ENCODE results near the gene SULT2B1. TPM values are rescaled to one million over a fixed set of nuclear protein-coding genes. Genes with fewer than 3 reads are reported as not detected.

Gene SULT2B1
- polyA plus RNA-seq (2013, experiment 1 of 2), result 0.83 TPM
- polyA plus RNA-seq (2013, experiment 2 of 2), result 0.70 TPM

GRCh38 chr19:48551437-48552302 is at the start of gene SULT2B1:
SULT2B1 (plus strand) TSS chr19:48552172; CDS start chr19:48552253, 81 bp downstream.
- Histone ChIP-seq H3K14ac (ENCODE audit: low read length in 2 of 2) (peak within 1 kb of the TSS in 1 of 2 experiments; percentile 58), H2BK5ac (ENCODE audit: low read depth, low read length, poor library complexity, severe bottlenecking) (no peak within 1 kb of the TSS), H2BK15ac (ENCODE audit: low read depth, poor library complexity, severe bottlenecking) (peak within 1 kb of the TSS; percentile 0), H3K18ac (ENCODE audit: low read depth in 1 of 2, low read length in 2 of 2) (peak within 1 kb of the TSS in 1 of 2 experiments; percentile 67), H3K79me1 (replicated peaks; ENCODE audit: low read length, poor library complexity, severe bottlenecking) (no peaks in the 10 kb centered on the region), H3K27ac (ENCODE audit: low read length, poor library complexity, severe bottlenecking) (no peak within 1 kb of the TSS), H3K9ac (ENCODE audit: low read length) (no peak within 1 kb of the TSS), H4K91ac (ENCODE audit: low read length) (peak within 1 kb of the TSS; percentile 47), H3K23ac (ENCODE audit: low read length in 2 of 2) (no peak within 1 kb of the TSS), H3K36me3 (ENCODE audit: control insufficient read depth in 1 of 2, insufficient read depth in 2 of 2, low read depth in 1 of 2, low read length in 2 of 2) (no peaks in the 10 kb centered on the region), H2BK12ac (ENCODE audit: low read length in 2 of 2) (peak within 1 kb of the TSS; percentile 28 to 50), H3K4ac (ENCODE audit: low read depth in 1 of 2, low read length in 2 of 2) (peak within 1 kb of the TSS in 1 of 2 experiments; percentile 6), H4K8ac (ENCODE audit: low read length) (peak within 1 kb of the TSS; percentile 7), H3K4me3 (ENCODE audit: insufficient read depth in 1 of 2, low read depth in 1 of 2, low read length in 2 of 2) (no peak within 1 kb of the TSS), H2BK120ac (ENCODE audit: low read depth, low read length) (no peak within 1 kb of the TSS), H2AK5ac (ENCODE audit: low read length, severe bottlenecking) (peak within 1 kb of the TSS; percentile 49), H3K4me1 (ENCODE audit: control insufficient read depth, insufficient read depth, low read depth, low read length) (peaks cover 25% of the 10 kb centered on the region), H3K4me2 (ENCODE audit: low read length, poor library complexity, severe bottlenecking) (no peak within 1 kb of the TSS), H2AFZ (ENCODE audit: low read depth, low read length) (no peak within 1 kb of the TSS), H3K9me3 (ENCODE audit: control insufficient read depth, low read length) (no peaks in the 10 kb centered on the region), H3K27me3 (ENCODE audit: control insufficient read depth in 1 of 2, insufficient read depth in 1 of 2, low read length in 2 of 2) (peaks cover 5 to 25% of the 10 kb centered on the region in 2 experiments)
- no peak for DNase-seq
- 90% methylated on average over 30 of the region's 36 CpGs for WGBS

- Histone ChIP-seq H3K4me3 (ENCODE audit: insufficient read depth in 1 of 2, low read depth in 1 of 2, low read length in 2 of 2) (no peak overlapping the region), H3K9me3 (ENCODE audit: control insufficient read depth, low read length) (no peaks in the 10 kb centered on the region), H4K91ac (ENCODE audit: low read length) (no peak overlapping the region), H3K9ac (ENCODE audit: low read length) (no peak overlapping the region), H3K4ac (ENCODE audit: low read depth in 1 of 2, low read length in 2 of 2) (no peak overlapping the region), H3K27me3 (ENCODE audit: control insufficient read depth in 1 of 2, insufficient read depth in 1 of 2, low read length in 2 of 2) (peaks cover 21 to 36% of the 10 kb centered on the region in 2 experiments), H2BK15ac (ENCODE audit: low read depth, poor library complexity, severe bottlenecking) (no peak overlapping the region), H2BK120ac (ENCODE audit: low read depth, low read length) (no peak overlapping the region), H2AK5ac (ENCODE audit: low read length, severe bottlenecking) (no peak overlapping the region), H2BK12ac (ENCODE audit: low read length in 2 of 2) (no peak overlapping the region), H3K79me1 (replicated peaks; ENCODE audit: low read length, poor library complexity, severe bottlenecking) (no peaks in the 10 kb centered on the region), H3K23ac (ENCODE audit: low read length in 2 of 2) (no peak overlapping the region), H3K36me3 (ENCODE audit: control insufficient read depth in 1 of 2, insufficient read depth in 2 of 2, low read depth in 1 of 2, low read length in 2 of 2) (no peaks in the 10 kb centered on the region), H3K4me2 (ENCODE audit: low read length, poor library complexity, severe bottlenecking) (no peak overlapping the region), H3K14ac (ENCODE audit: low read length in 2 of 2) (peak overlapping the region in 1 of 2 experiments; percentile 19), H3K18ac (ENCODE audit: low read depth in 1 of 2, low read length in 2 of 2) (peak overlapping the region in 1 of 2 experiments; percentile 11), H2BK5ac (ENCODE audit: low read depth, low read length, poor library complexity, severe bottlenecking) (no peak overlapping the region), H4K8ac (ENCODE audit: low read length) (peak overlapping the region; percentile 45), H3K27ac (ENCODE audit: low read length, poor library complexity, severe bottlenecking) (no peak overlapping the region), H2AFZ (ENCODE audit: low read depth, low read length) (no peak overlapping the region), H3K4me1 (ENCODE audit: control insufficient read depth, insufficient read depth, low read depth, low read length) (peaks cover 14% of the 10 kb centered on the region)
- 28% methylated on average over 24 of the region's 27 CpGs for WGBS
- DNase-seq, result no peak
Observed at GRCh38 chr19:48502350-48503018, 49.5 kb upstream of the SULT2B1 start.

DNA sequence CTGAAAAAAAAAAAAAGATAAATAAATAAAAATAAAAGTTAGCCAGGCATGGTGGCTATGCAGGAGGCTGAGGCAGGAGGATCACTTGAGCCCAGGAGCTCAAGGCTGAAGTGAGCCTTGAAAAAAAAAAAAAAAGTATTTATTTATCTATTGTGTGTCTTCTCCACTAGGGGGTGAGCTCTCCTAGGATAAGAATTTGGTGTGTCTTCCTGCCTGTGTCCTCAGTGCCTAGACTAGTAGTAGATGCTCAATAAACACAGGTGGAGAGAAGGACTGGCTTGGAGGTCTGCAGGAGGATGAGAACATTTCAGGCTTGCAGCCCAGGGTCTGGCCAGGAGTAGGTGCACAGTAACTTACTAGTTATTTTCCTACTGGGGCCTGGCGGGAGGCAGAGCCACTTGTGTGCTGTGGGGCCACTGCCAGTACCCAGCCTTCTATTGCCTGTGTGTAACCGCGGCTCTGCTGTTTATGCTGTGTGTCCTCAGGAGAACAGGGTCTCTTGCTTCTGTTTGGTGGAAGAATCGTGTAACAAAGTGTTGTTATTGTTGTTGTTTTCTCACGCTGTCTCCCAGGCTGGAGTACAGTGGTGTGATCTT is 45.7 kb upstream of the SULT2B1 start:
- H2AK5ac ChIP-seq (ENCODE audit: low read length, severe bottlenecking), result no peak overlapping the region
- H3K4ac ChIP-seq (ENCODE audit: low read depth in 1 of 2, low read length in 2 of 2), result no peak overlapping the region
- H3K4me3 ChIP-seq (ENCODE audit: insufficient read depth in 1 of 2, low read depth in 1 of 2, low read length in 2 of 2), result no peak overlapping the region
- no peaks in the 10 kb centered on the region for H3K36me3 ChIP-seq (ENCODE audit: control insufficient read depth in 1 of 2, insufficient read depth in 2 of 2, low read depth in 1 of 2, low read length in 2 of 2)
- H3K27ac ChIP-seq (ENCODE audit: low read length, poor library complexity, severe bottlenecking), result no peak overlapping the region
- H3K14ac ChIP-seq (ENCODE audit: low read length in 2 of 2), result no peak overlapping the region
- DNase-seq, result peak; percentile 62
- H3K79me1 ChIP-seq (replicated peaks; ENCODE audit: low read length, poor library complexity, severe bottlenecking), result no peaks in the 10 kb centered on the region
- no peak overlapping the region for H2BK120ac ChIP-seq (ENCODE audit: low read depth, low read length)
- no peak overlapping the region for H3K23ac ChIP-seq (ENCODE audit: low read length in 2 of 2)
- H4K8ac ChIP-seq (ENCODE audit: low read length), result no peak overlapping the region
- no peak overlapping the region for H2BK15ac ChIP-seq (ENCODE audit: low read depth, poor library complexity, severe bottlenecking)
- 90% methylated on average over 5 of the region's 5 CpGs for WGBS
- no peak overlapping the region for H2BK5ac ChIP-seq (ENCODE audit: low read depth, low read length, poor library complexity, severe bottlenecking)
- H2AFZ ChIP-seq (ENCODE audit: low read depth, low read length), result no peak overlapping the region
- no peaks in the 10 kb centered on the region for H3K9me3 ChIP-seq (ENCODE audit: control insufficient read depth, low read length)
- H3K18ac ChIP-seq (ENCODE audit: low read depth in 1 of 2, low read length in 2 of 2), result no peak overlapping the region
- no peak overlapping the region for H4K91ac ChIP-seq (ENCODE audit: low read length)
- peaks cover 10% of the 10 kb centered on the region for H3K4me1 ChIP-seq (ENCODE audit: control insufficient read depth, insufficient read depth, low read depth, low read length)
- peaks cover 31 to 38% of the 10 kb centered on the region in 2 experiments for H3K27me3 ChIP-seq (ENCODE audit: control insufficient read depth in 1 of 2, insufficient read depth in 1 of 2, low read length in 2 of 2)
- H3K9ac ChIP-seq (ENCODE audit: low read length), result no peak overlapping the region
- no peak overlapping the region for H3K4me2 ChIP-seq (ENCODE audit: low read length, poor library complexity, severe bottlenecking)
- no peak overlapping the region for H2BK12ac ChIP-seq (ENCODE audit: low read length in 2 of 2)
